Measurements from ENCODE around the gene VAV1. TPM values are rescaled to one million over a fixed set of nuclear protein-coding genes. Genes with fewer than 3 reads are reported as not detected.
A peak's percentile ranks its signal among the peaks of the same experiment; 100 is the strongest.
"Not testable (repeated sequence)": the region's sequence is repeated elsewhere in the genome, so short reads cannot be mapped to it uniquely, and the experiment has no call there.

VAV1 gene
- total RNA-seq, 1 donor from 2014 or later, result 2.5 TPM

- no peak for DNase-seq
Measured at GRCh38 chr19:6790194-6791128, 18.0 kb downstream of the VAV1 start.

GRCh38 chr19:6791237-6791636 lies 18.7 kb downstream of the VAV1 start:
- DNase-seq, result no peak

GRCh38 chr19:6793411-6793810 lies 20.9 kb downstream of the VAV1 start:
- DNase-seq, result no peak

GRCh38 chr19:6793973-6794372 lies 21.5 kb downstream of the VAV1 start:
- no peak for DNase-seq

GRCh38 chr19:6794686-6795431 lies 22.4 kb downstream of the VAV1 start:
- DNase-seq, result no peak

GRCh38 chr19:6796278-6796677 lies 23.8 kb downstream of the VAV1 start:
- no peak for DNase-seq

GRCh38 chr19:6797646-6798045 lies 25.1 kb downstream of the VAV1 start:
- DNase-seq, result no peak

- DNase-seq, result not testable (repeated sequence)
Measured at GRCh38 chr19:6800160-6800790, 27.8 kb downstream of the VAV1 start.

GRCh38 chr19:6800991-6801484 lies 28.5 kb downstream of the VAV1 start:
- no peak for DNase-seq

- DNase-seq, result peak; percentile 51
Measured at GRCh38 chr19:6801485-6802086, 29.1 kb downstream of the VAV1 start.

- no peak for DNase-seq
Measured at GRCh38 chr19:6802336-6803035, 30.0 kb downstream of the VAV1 start.

- DNase-seq, result no peak
Measured at GRCh38 chr19:6803036-6803404, 30.5 kb downstream of the VAV1 start.

- no peak for DNase-seq
Measured at GRCh38 chr19:6806488-6806887, 34.0 kb downstream of the VAV1 start.

GRCh38 chr19:6807291-6807690 lies 34.8 kb downstream of the VAV1 start:
- DNase-seq, result no peak

- no peak for DNase-seq
Measured at GRCh38 chr19:6808494-6808893, 36.0 kb downstream of the VAV1 start.

GRCh38 chr19:6809262-6809661 lies 36.8 kb downstream of the VAV1 start:
- no peak for DNase-seq

GRCh38 chr19:6811378-6811777 lies 38.9 kb downstream of the VAV1 start:
- no peak for DNase-seq

- DNase-seq, result peak; percentile 38
Measured at GRCh38 chr19:6811906-6812305, 39.4 kb downstream of the VAV1 start.

- no peak for DNase-seq
Measured at GRCh38 chr19:6812612-6813011, 40.1 kb downstream of the VAV1 start.

GRCh38 chr19:6813659-6814058 lies 41.2 kb downstream of the VAV1 start:
- no peak for DNase-seq

- no peak for DNase-seq
Measured at GRCh38 chr19:6817179-6817578, 44.7 kb downstream of the VAV1 start.

GRCh38 chr19:6818246-6818645 lies 45.7 kb downstream of the VAV1 start:
- no peak for DNase-seq
